Hindlimb muscle (tissue), 1 donor: ENCODE results near the gene MIOX. TPM values are rescaled to one million over a fixed set of nuclear protein-coding genes. Genes with fewer than 3 reads are reported as not detected.

Source experiments
- DNase-seq: peaks from one replicate; pipeline ENCODE4 v3.0.0-alpha.2; 2013
- polyA plus RNA-seq: library from polyadenylated mRNA; unstranded; fragments of 120-200 nt; gene quantifications from one replicate; pipeline ENCODE4 v1.2.1, GENCODE V29; 2013; ENCODE audit not compliant: insufficient read length

MIOX gene
- not detected for polyA plus RNA-seq

GRCh38 chr22:50486561-50487289 is at the start of gene MIOX:
Gene MIOX, plus strand, starts transcription at chr22:50486859. Its CDS starts 39 bp downstream, at chr22:50486898.
- DNase-seq, result no peak

- no peak for DNase-seq
Measured at GRCh38 chr22:50437511-50438304, 49.0 kb upstream of the MIOX start.

- no peak for DNase-seq
Measured at GRCh38 chr22:50438305-50439275, 48.1 kb upstream of the MIOX start.

GRCh38 chr22:50439314-50439870 is 47.3 kb upstream of the MIOX start:
- no peak for DNase-seq

GRCh38 chr22:50439871-50440331 is 46.8 kb upstream of the MIOX start:
- DNase-seq, result no peak

- DNase-seq, result no peak
Measured at GRCh38 chr22:50440544-50441249, 46.0 kb upstream of the MIOX start.

GRCh38 chr22:50441428-50441993 is 45.1 kb upstream of the MIOX start:
- no peak for DNase-seq

- DNase-seq, result no peak
Measured at GRCh38 chr22:50443197-50443596, 43.5 kb upstream of the MIOX start.

- no peak for DNase-seq
Measured at GRCh38 chr22:50443801-50444625, 42.6 kb upstream of the MIOX start.

GRCh38 chr22:50444663-50445062 is 42.0 kb upstream of the MIOX start:
- no peak for DNase-seq

- no peak for DNase-seq
Measured at GRCh38 chr22:50445071-50445879, 41.4 kb upstream of the MIOX start.

GRCh38 chr22:50445880-50446707 is 40.6 kb upstream of the MIOX start:
- DNase-seq, result no peak

- DNase-seq, result no peak
Measured at GRCh38 chr22:50446708-50447575, 39.7 kb upstream of the MIOX start.

GRCh38 chr22:50447576-50448551 is 38.8 kb upstream of the MIOX start:
- DNase-seq, result no peak

GRCh38 chr22:50452649-50453048 is 34.0 kb upstream of the MIOX start:
- DNase-seq, result no peak

GRCh38 chr22:50454556-50455075 is 32.0 kb upstream of the MIOX start:
- no peak for DNase-seq
